A549 treated with dexamethasone at 1 μM for 4 hours (cell line): ENCODE measurements around the gene OGFOD2. TPM values are rescaled to one million over a fixed set of nuclear protein-coding genes. Genes with fewer than 3 reads are reported as not detected.

ENCODE experiments used
- total RNA-seq: library from RNA; stranded (reverse); fragments of 200-300 nt; extraction: Qiagen RNA extraction; gene quantifications from 5 replicates; pipeline ENCODE4 v1.2.3, GENCODE V29; 2022

OGFOD2 gene
- total RNA-seq, result 11.6 to 16.2 TPM (median 15.8 TPM) in 5 replicates

DNA sequence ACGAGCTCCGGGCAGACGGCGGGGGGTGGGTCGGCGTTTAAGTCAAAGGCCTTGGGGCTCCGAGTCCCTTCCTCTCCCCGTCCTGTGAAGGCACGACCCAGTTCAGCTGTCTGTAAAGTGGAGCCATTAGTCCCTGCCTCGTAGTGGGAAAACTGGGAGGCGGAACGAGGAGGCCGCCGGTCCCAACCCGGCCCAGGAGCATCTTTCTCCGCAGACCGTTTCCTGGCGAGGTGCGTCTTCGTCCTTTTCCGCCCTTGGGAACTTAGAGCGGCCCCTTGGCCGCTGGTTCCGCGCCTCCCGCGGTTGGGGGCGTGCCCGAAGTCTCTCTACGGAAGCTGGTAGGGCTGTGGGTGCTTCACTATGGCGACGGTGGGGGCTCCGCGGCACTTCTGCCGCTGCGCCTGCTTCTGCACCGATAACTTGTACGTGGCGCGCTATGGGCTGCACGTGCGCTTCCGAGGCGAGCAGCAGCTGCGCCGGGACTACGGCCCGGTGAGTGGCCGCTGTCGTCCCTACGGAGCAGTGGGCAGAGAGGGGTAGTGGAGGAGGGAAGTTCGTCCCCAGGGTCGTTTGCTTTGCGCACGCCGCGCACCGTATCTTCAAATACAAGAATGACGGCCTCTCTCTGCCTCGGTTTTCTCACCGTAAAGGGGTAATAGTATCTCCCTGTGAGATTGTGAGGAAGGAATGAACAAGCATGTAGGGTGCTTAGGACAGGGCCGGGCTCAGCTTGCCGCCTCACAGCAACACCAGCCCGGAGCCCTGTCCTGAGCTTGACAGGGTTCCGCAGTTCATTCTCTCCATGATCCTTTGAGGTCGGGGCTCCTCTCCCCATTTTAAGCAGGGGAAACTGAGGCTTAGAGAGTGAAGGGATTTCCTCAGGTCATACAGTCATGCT, at the start of gene OGFOD2:
OGFOD2 (plus strand) TSS at position 353 of the 898 bp plus-strand sequence; CDS start at position 361, 8 bp downstream.

GRCh38 chr12:122965851-122966742, 8.9 kb upstream of the OGFOD2 start, which contains the start of gene ABCB9:
TSS of gene ABCB9 (minus strand) at chr12:122966463. CDS start at chr12:122960235, 6,228 bp downstream.

DNA sequence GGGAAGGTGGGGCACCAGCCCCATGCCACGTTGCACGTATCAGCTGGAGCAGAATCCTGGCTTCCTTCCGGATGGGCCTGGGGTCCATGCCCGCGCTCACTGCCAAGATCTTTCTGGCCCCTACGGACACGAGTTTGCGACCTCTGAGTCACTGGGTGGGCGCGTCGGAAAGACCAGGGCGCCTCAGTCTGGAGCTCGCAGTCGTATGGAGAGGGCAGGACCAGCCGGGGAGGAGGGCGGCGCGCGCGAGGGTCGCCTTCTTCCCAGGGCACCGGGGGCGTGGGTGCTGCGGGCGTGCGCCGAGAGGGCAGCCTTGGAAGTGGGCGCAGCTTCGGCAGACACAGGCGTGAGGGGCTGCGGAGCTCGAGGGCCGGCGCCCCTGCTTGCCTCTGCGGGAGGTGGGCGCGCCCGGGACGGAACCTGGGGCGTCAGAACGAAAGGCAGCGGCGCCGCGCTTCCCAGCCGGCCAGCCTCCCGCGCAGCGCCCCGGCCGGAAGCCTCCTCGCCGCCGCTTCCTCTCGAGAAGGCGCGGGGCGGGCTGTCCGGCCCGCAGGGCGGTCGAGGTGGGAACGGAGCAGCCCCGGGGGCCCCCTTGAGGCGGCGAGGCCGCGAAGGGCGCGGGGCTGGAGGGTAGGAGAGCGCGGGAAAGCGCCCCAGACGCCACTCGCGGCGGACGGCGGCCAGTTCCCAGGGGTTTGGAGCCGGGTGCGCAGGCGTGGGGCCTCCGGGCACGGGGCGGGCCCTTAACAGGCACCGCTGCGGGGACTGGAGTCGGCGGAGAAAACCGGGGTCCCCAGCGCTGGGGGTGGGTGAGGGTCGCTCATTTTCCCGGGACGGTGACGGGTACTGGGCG, 5.4 kb downstream of the OGFOD2 start, which contains the start of gene ARL6IP4:
ARL6IP4 (plus strand) TSS at position 499 of the 853 bp plus-strand sequence. CDS start 459 bp downstream, outside the sequence.

Other genes starting within 250 kb of the OGFOD2 start
- 0.02 to 0.11 TPM (median 0.07 TPM) in 5 replicates for gene HCAR1, start 244.4 kb upstream of the OGFOD2 start, total RNA-seq
- 54.2 to 64.4 TPM (median 60.6 TPM) in 5 replicates for gene DENR, start 222.4 kb upstream of the OGFOD2 start, total RNA-seq
- gene CCDC62, start 200.7 kb upstream of the OGFOD2 start, total RNA-seq, result 0.04 to 0.07 TPM (median 0.04 TPM) in 4 of 5 replicates, not detected in the other
- 19.5 to 37.3 TPM (median 32.8 TPM) in 5 replicates for gene HIP1R, start 139.8 kb upstream of the OGFOD2 start, total RNA-seq
- 23.6 to 29.6 TPM (median 28.3 TPM) in 5 replicates for gene VPS37B, start 79.1 kb upstream of the OGFOD2 start, total RNA-seq
- gene ABCB9, start 8.8 kb upstream of the OGFOD2 start, total RNA-seq, result 9.0 to 12.1 TPM (median 10.8 TPM) in 5 replicates
- 215 to 235 TPM (median 226 TPM) in 5 replicates for gene ARL6IP4, start 5.4 kb downstream of the OGFOD2 start, total RNA-seq
- 11.0 to 24.2 TPM (median 22.1 TPM) in 5 replicates for gene PITPNM2, start 175.8 kb downstream of the OGFOD2 start, total RNA-seq